ENCODE results near the gene ANKRD1. TPM values are rescaled to one million over a fixed set of nuclear protein-coding genes. Genes with fewer than 3 reads are reported as not detected.
"Not testable (repeated sequence)": the region's sequence is repeated elsewhere in the genome, so short reads cannot be mapped to it uniquely, and the experiment has no call there.

Gene ANKRD1
- total RNA-seq, result 441 and 829 TPM in 2 replicates

DNA sequence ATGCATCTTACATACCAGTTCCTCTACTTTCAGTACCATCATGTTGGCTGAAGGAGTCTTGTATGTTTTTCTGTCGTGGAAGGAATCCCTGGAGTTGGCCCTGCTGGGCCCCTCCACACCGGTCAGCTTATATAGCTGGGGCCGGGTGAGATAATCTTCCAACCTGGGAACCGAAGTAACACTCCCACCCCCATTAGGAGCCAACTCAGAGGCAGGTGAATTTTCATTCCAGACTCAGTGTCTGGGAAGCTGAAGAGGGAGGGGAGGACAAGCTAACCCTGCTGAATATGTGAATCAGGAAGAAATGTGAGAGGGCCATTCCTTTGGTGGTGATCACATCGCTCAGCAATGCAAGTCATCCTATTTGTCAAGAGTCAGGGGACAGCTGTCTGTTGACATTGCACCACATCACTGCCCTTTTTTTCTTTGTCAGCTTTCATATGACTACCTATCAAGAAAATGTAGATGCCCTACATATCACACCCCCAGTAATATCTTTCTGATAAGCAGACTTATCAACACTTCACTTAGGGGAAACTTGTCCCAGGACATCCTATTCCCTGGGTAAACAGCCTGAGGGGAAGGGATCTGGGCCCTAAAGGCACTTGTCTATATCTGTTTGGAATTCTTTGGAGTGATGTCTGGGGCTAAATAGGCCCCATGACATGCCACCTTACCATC is at the start of gene ANKRD1:
ANKRD1 (minus strand) TSS at position 102 of the 681 bp plus-strand sequence; CDS start at position 42, 60 bp downstream.
- peak; percentile 97 for DNase-seq

DNA sequence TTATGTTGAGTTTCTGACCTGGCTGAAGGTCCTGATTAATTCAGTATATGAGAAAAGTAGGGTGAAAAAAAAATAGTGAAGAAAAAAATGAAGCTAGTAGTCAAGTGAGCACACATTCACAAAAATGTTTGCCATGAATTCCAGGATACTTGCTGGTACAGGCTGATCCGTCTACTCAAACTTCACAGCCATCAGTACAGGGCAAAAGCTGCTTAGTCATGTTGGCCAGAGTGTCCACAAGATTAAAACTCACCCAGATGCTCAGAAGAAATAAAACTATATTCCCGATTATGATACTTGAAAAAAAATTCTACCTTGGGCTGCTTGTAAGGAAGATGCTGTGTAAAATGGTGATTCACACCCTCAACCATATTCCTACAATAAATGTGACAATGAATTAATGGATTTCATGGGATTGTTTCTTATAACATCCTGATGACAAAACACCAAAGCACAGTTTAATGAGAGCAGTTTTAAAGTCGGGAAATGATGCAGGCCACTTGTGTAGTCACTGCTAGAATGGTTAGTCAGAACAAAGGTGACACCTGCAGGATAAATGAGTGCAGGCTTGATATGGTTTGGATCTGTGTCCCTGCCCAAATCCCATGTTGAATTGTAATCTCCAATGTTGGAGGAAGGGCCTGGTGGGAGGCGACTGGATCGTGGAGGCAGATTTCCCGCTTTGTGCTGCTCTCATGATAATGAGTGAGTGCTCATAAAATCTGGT is 49.2 kb upstream of the ANKRD1 start:
- DNase-seq, result peak; percentile 70

DNA sequence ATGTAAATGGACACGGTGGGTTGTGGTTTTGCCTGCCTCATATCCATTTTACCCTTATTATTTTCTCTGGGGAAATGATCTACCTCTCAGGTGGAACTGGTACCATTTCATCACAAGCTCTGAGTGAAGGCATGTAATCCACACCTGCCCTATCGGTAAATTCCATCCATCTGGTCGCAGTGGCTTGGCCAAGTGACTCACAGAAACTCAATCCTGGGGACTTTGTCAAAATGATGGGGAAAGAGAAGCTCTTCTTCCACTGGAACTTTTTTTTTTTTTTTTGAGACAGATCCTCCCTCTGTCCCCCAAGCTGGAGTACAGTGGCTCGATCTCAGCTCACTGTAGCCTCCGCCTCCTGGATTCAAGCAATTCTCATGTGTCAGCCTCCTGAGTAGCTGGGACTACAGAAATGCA is 48.2 kb upstream of the ANKRD1 start:
- no peak for DNase-seq

DNA sequence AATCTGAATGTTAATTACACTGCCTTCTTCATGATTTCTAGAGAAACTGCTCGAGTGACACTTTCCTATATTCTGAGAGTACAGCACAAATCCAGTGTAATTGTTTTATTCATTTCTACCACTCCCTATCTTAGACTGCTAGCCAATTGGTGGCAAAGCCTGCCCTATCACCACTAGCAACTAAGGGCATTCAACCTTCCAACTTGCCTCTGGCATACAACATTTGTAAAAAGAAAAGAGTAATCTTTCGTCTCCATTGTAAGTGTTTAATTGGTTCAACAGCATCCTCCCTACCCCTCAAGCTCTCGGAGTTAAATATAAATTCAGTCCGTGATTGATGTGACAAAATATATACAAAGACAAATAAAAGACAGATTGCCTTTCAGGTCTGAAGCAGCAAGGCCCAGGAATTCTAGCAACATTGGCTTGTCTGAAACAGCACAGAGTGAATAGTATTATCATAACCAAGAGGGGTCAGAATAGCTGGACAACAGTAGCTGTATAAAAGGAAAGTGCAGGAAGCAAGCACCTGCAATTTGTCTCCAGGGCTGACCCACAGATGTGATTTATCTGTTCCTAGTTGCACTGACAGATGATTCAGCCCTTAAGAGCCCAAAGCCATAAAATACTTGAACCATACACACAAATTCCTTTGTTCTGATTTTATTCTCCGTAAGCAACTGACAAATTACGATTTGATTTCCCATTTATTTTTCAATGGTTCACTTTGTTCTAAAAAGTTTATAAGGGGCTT is 47.6 kb upstream of the ANKRD1 start:
- DNase-seq, result peak; percentile 38

DNA sequence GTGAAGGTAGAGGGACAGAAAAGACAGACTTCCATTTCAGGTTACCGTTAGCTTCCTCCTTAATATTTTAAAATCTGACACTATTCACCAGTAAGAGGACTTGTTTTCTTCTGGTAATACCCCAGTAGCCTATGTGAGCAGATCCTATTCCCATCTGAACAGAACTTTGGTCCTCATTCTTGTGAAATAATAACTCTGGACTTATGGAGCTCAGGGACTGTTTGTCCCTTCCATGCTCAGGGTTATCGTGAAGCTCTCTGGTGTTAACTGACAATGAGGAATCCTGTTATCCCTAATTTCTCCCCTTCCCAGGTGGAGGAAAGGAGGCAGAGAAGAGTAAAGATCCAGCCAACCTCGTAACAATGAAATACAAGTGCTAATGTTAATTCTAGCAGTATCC is 47.0 kb upstream of the ANKRD1 start:
- DNase-seq, result no peak

- no peak for DNase-seq
Observed at GRCh38 chr10:90966146-90966545, 45.3 kb upstream of the ANKRD1 start.

DNA sequence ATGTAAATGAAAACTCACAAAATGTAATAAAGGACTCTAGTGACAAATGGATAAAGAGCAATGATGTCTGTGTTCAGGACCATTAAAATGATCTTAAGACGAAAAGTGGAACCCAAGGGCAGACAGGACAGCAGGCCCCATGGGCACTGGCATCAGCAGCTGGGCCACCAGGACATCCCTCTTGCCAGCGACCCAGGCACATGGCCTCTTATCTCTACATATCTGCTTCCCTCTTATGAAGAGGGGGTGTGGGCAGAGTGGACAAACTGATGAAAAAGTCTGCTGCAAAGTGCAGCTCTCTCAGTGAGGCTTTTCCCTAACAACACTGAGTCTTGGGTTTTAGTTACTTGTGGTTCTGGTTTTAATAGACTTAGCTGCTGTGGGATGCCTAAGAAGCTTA is 44.8 kb upstream of the ANKRD1 start:
- no peak for DNase-seq

- peak; percentile 23 for DNase-seq
Observed at GRCh38 chr10:90964781-90965465, 44.0 kb upstream of the ANKRD1 start.

- no peak for DNase-seq
Observed at GRCh38 chr10:90963331-90963730, 42.4 kb upstream of the ANKRD1 start.

DNA sequence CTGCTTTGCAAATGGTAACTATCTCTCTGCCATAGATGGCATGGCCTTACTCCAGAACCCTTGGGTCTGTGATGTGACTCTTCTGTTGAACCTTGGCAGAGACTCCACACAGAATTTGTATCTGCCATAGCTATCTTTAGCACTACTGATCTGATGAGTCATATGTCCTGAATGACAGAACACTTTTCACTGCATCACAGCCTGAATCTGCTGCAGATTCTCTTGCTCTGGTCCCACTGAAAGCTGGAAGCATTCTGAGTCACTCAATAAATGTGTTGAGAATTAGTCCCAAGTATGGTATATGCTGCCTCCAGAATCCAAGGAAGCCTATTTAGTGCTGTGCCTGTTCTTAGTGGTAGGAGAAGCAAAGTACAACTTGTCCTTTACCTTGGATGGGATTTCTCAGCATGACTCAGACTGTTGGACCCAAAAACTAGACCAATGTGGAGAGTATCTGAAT is 39.5 kb upstream of the ANKRD1 start:
- DNase-seq, result peak; percentile 65

DNA sequence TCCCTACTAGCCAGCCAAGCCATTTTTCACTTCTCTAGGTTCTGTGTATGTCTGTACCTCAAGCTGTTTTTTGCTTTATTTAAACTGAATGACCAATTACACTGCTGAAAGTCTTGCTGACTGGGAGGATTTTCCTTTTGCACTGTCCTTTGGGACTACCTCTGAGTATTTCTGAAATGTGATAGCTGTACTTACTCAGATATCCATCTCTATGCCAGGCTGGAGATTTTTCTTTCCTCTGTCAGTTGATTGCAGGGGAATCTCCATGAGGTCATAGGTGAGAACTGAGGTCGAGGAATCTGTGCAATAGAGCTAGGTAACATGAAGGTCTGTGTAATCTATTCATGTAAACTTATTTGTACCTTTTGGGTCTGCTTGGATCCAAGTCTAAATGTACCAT is 38.9 kb upstream of the ANKRD1 start:
- DNase-seq, result no peak

DNA sequence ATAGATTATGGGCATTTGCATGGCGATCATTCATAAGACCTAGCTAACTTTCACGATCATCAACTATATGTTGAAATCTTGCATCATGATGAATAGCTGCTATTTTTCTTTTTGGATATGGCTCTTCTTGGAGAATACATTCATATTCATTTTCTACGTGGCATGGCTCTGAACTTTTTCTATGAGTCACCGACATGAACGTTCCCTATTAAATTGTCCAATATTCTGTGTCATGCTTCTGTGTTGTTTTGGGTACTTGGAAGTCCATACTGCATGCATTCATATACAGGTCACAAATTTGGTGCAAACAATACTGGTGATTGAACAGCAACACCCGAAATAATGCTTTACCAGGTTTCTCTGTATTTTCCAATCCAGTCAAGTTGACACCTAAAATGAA is 37.9 kb upstream of the ANKRD1 start:
- DNase-seq, result no peak

- DNase-seq, result peak; percentile 67
Observed at GRCh38 chr10:90947030-90947960, 26.4 kb upstream of the ANKRD1 start.

DNA sequence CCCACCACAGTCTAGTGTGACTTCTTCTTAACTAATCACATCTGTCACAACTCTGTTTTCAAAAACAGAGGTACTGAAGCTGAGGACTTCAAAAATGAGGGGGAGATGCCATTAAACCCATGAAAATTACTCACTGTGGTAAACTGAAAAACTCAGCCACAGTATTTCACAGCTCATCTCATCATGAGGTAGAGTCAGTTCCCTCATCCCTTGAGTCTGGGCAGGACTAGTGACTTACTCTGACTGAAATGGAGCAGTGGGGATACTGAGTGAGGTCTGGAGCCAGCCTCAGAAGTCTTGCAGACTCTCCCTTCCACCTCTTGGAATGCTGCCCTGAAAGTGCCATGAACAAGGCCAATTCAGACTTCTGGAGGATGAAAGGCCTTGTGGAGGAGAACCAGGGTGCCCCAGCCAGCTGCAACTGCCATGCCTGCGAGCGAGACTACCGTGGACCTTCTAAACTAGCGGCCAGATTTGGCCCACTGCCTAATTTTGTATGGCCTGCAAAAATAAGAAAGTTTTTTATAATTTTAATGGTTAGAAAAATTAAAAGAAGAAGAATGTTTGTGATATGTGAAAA is 24.7 kb upstream of the ANKRD1 start:
- no peak for DNase-seq

DNA sequence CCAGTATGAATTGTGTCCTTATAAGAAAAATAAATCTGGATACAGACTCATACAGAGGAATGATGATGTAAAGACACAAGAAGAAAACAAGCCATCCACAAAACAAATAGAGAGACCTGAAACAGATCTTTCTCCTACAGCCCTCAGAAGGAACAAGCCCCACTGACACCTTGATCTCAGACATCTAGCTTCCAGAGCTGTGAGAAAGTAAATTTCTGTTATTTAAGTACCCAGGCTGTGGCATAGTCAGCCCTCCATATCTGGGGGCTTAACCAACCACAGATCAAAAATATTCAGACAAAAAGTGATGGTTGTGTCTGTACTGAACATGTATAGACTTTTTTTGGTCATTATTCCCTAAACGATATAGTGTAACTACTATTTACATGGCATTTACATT is 23.9 kb upstream of the ANKRD1 start:
- DNase-seq, result no peak

- DNase-seq, result not testable (repeated sequence)
Observed at GRCh38 chr10:90942980-90943379, 22.1 kb upstream of the ANKRD1 start.

DNA sequence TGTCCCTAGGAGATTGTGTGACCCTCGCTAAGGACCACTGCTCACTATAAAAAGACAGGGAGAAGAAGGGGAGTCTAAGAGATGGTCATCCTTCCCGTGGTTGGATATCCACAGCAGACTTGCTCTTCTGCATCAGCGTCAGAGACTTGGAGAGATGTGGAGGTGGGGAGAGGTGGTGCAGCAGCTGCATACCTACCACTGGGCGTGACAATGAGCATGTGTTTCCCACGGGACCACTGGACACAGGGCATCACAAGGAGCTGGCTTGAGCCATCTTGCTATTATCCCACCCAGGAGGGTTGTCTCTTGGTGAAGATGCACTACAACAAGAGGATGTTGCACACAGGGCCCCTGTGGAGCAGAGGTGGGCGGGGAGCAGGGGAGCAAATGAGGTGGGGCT is 18.8 kb upstream of the ANKRD1 start:
- no peak for DNase-seq

DNA sequence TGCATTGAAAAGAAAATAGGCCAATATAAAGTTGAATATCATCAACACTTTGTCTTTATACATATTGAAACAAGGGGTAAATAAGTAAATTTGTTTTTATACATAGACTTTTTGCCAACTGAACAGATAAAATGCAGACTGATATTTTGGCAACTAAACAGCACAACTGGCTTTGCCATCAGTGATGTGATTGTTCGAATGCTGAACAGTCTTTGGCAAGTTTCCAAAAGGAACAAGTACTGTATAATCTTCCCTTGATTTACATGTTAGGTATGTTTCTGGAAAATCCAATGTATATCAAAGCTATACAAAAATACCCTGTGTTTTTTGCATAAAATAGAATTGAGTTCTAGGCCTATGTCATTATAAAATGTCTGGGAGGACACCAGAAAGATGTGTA is 18.2 kb upstream of the ANKRD1 start:
- peak; percentile 52 for DNase-seq

DNA sequence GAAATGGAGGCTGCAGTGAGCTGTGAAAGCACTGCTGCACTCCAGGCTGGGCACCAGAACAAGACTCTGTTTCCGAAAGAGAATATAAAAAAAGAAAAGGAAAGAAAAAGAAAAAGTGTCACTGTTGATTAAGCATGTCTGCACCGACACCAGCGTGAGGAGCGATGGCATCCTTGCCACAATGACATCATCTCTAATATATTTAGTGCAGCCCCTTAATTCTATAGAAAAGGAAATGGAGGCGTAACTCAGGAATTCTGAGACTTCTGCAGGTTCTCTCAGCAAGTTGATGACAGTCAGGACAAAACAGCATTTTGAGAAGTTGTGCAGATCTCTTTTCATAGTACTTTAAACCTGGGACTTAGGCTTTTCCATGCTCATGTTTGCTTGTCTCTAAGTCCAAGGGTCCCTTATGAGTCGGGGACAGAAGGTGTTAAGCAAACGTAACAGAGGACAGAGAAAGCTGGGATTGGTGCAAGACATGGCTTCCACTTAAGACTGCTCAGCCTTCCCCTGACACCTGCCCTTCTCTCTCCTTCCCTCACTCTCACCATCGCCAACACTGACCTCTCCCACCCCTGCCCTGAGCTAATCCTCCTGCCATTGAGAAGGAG is 16.9 kb upstream of the ANKRD1 start:
- DNase-seq, result peak; percentile 36

DNA sequence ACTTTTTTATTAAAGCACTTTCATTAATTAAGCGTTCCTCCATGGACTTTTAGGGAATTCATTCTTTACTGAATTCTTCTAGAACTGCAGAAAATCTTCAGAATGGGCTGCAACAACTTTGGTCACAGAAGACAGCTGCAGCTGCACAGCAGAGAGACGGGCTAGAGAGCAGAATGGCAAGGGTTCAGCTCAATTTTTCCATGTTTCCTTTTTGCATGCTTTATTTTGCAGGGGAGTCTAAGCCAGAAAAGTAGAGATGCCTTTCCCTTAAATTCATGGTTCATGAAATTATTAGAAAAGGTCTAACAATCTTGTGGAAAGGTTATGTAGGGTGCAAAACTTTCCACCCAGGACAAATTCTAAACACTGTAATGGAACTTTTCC is 15.4 kb upstream of the ANKRD1 start:
- DNase-seq, result no peak

All from dermis blood vessel endothelial cell (primary cell).